Natural killer cell (primary cell): ENCODE results near the gene RGR. TPM values are rescaled to one million over a fixed set of nuclear protein-coding genes. Genes with fewer than 3 reads are reported as not detected.

Experiments used
- ATAC-seq, 3 donors: fragments of 150-1000 bp in 2 of 3; fragments of 200-7000 bp in 1 of 3; cut with Tn5 transposase; 1 replicate in 1 of 3; 2 replicates in 2 of 3; pipeline ENCODE4 v1.10.0; 2021; ENCODE audit warnings: mild to moderate bottlenecking in 2 of 3, moderate library complexity in 2 of 3
- DNase-seq, 2 donors: peaks; one replicate each; pipeline versions ENCODE4 v3.0.0 to v3.0.0-alpha.2; 2013 to 2021; ENCODE audit warnings: mixed read lengths in 1 of 2
- H3K27ac ChIP-seq: one replicate; pipeline ENCODE4 v1.5.1; 2013; ENCODE audit warnings: mild to moderate bottlenecking, low read length
- H3K27me3 ChIP-seq: one replicate; pipeline ENCODE4 v1.6.1; 2013; ENCODE audit warnings: low read length; ENCODE audit not compliant: control insufficient read depth, insufficient read depth
- H3K36me3 ChIP-seq: one replicate; pipeline ENCODE4 v1.6.1; 2013; ENCODE audit warnings: low read length; ENCODE audit not compliant: control insufficient read depth, insufficient read depth
- H3K4me1 ChIP-seq: one replicate; pipeline ENCODE4 v1.6.1; 2013; ENCODE audit warnings: low read length; ENCODE audit not compliant: control insufficient read depth, insufficient read depth
- H3K4me3 ChIP-seq: one replicate; pipeline ENCODE4 v1.5.1; 2013; ENCODE audit warnings: low read length
- H3K9me3 ChIP-seq: one replicate; pipeline ENCODE4 v1.6.1; 2013; ENCODE audit warnings: low read length; ENCODE audit not compliant: control insufficient read depth, insufficient read depth
- H3K27ac Mint-ChIP-seq, 2 donors: one replicate each; pipeline ENCODE4 v1.8.0; 2022; ENCODE audit warnings: mild to moderate bottlenecking in 2 of 2, mixed read lengths in 2 of 2, moderate library complexity in 1 of 2
- H3K27me3 Mint-ChIP-seq, 2 donors: one replicate each; pipeline ENCODE4 v1.8.0; 2022; ENCODE audit warnings: low read depth in 2 of 2, mixed read lengths in 2 of 2
- H3K36me3 Mint-ChIP-seq: one replicate; pipeline ENCODE4 v1.8.0; 2022; ENCODE audit warnings: mixed read lengths
- H3K4me1 Mint-ChIP-seq, 2 donors: one replicate each; pipeline ENCODE4 v1.8.0; 2022; ENCODE audit warnings: mixed read lengths in 2 of 2
- H3K4me3 Mint-ChIP-seq: one replicate; pipeline ENCODE4 v1.8.0; 2022; ENCODE audit warnings: mild to moderate bottlenecking, moderate library complexity, mixed read lengths
- H3K9me3 Mint-ChIP-seq, 2 donors: one replicate each; pipeline ENCODE4 v1.8.0; 2022; ENCODE audit warnings: mixed read lengths in 2 of 2
- CTCF ChIP-seq: fragments of 200-600 bp; IDR thresholded peaks from one replicate; pipeline ENCODE4 v1.8.0; 2022; ENCODE audit warnings: antibody characterized with exemption
- WGBS: methylation state at CpG from one replicate; pipeline ENCODE4 v1.1.7; 2013; ENCODE audit warnings: missing lambda C conversion rate; ENCODE audit not compliant: insufficient coverage; 5-methylcytosine and 5-hydroxymethylcytosine counted together
- intact Hi-C: fragments of 100-400 bp; cut with micrococcal nuclease; formaldehyde crosslinking; loops from one replicate; pipeline ENCODE4 v1.14.2; 2022
- total RNA-seq, 4 donors: library from RNA; stranded (reverse); fragments of 120-200 nt in 1 of 4; gene quantifications; one replicate each; pipeline versions ENCODE4 v1.2.3 to v1.2.4, GENCODE V29; 2013 to 2022

Gene RGR
- total RNA-seq, 3 donors from 2014 or later (not counting 1 experiment from before 2014, with no cell fraction given) = not detected

DNA sequence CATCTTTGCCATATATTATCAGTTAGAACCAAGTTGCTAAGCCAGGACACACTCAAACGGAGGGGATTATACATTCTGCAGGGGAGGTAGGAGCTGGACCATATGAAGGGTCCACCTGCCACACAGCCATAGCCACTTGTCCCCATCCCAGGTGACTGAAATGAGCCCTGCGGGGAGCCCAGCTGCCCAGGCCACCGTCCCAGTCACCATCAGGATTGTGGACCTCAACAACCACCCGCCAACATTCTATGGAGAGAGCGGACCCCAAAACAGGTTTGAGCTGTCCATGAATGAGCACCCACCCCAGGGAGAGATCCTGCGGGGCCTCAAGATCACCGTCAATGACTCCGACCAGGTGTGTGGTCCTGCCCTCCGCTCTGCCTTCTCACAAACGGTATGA is 36.8 kb upstream of the RGR start:
- intact Hi-C loops = no loop called here
- no peak for DNase-seq

DNA sequence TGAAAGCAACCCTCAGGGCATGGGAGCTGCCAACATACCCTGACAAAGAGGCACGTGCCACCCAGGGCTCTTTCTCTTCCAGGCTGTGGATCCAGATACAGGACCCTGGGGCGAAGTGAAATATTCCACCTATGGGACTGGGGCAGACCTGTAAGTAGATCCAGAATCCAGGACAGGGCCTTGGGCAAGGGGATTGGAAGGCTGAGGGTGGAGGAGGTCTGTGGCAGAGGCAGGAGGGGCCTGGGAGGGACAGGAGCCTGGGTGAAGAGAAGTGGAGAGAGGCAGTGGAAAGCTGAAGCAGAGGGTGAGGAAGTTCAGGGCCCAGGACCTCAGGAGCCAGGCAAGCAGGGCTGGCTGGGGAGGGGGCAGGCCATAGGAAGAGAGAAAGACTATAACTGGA is 33.3 kb upstream of the RGR start:
- WGBS = 86% methylated on average over 2 of the region's 2 CpGs
- H3K4me1 ChIP-seq = no peaks in the 10 kb centered on the region
- no peaks in the 10 kb centered on the region for H3K9me3 Mint-ChIP-seq
- no peak overlapping the region for H3K27ac ChIP-seq
- no peak overlapping the region for H3K4me3 Mint-ChIP-seq
- DNase-seq (no peak), ATAC-seq (no peak)
- peaks cover 0 to 7% of the 10 kb centered on the region in 2 donors for H3K4me1 Mint-ChIP-seq
- no peaks in the 10 kb centered on the region for H3K36me3 Mint-ChIP-seq
- H3K4me3 ChIP-seq = no peak overlapping the region
- no peaks in the 10 kb centered on the region for H3K27me3 Mint-ChIP-seq
- no peak for TF ChIP-seq CTCF
- no peaks in the 10 kb centered on the region for H3K9me3 ChIP-seq
- intact Hi-C loops = no loop called here
- no peaks in the 10 kb centered on the region for H3K36me3 ChIP-seq
- H3K27me3 ChIP-seq = no peaks in the 10 kb centered on the region
- no peak overlapping the region for H3K27ac Mint-ChIP-seq

More for the DNA sequence above, 36.8 kb upstream of the RGR start:
- H3K9me3 Mint-ChIP-seq = no peaks in the 10 kb centered on the region
- Histone ChIP-seq H3K27me3 (no peaks in the 10 kb centered on the region), H3K9me3 (no peaks in the 10 kb centered on the region), H3K4me3 (no peak overlapping the region), H3K36me3 (no peaks in the 10 kb centered on the region), H3K4me1 (no peaks in the 10 kb centered on the region), H3K27ac (no peak overlapping the region)
- H3K27me3 Mint-ChIP-seq = no peaks in the 10 kb centered on the region
- 90% methylated on average over 10 of the region's 10 CpGs for WGBS
- peaks cover 0 to 12% of the 10 kb centered on the region in 2 donors for H3K4me1 Mint-ChIP-seq
- no peak for TF ChIP-seq CTCF
- ATAC-seq = no peak
- H3K27ac Mint-ChIP-seq = no peak overlapping the region
- H3K4me3 Mint-ChIP-seq = no peak overlapping the region
- no peaks in the 10 kb centered on the region for H3K36me3 Mint-ChIP-seq

DNA sequence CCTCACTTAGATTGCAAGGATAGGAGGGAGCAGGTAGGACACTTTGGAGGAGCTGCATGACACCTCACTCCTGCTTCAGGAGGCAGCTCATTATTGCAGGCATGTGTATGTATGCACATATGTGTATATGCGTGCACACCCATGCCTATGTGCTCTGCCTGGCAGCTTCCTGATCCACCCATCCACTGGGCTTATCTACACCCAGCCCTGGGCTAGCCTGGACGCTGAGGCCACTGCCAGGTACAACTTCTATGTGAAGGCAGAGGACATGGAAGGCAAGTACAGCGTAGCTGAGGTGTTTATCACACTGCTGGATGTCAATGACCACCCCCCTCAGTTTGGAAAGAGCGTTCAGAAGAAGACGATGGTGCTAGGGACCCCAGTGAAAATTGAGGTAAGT is 32.8 kb upstream of the RGR start:
- no peaks in the 10 kb centered on the region for H3K27me3 ChIP-seq
- WGBS = 78% methylated on average over 5 of the region's 5 CpGs

More for the DNA sequence above, 32.8 kb upstream of the RGR start:
- H3K4me3 Mint-ChIP-seq = no peak overlapping the region
- H3K27ac Mint-ChIP-seq = no peak overlapping the region
- no peaks in the 10 kb centered on the region for H3K27me3 Mint-ChIP-seq
- intact Hi-C loops = no loop called here
- DNase-seq (no peak), ATAC-seq (no peak)
- Histone ChIP-seq H3K9me3 (no peaks in the 10 kb centered on the region), H3K36me3 (no peaks in the 10 kb centered on the region), H3K27ac (no peak overlapping the region), H3K4me3 (no peak overlapping the region), H3K4me1 (no peaks in the 10 kb centered on the region)
- TF ChIP-seq CTCF = no peak
- H3K36me3 Mint-ChIP-seq = no peaks in the 10 kb centered on the region
- H3K9me3 Mint-ChIP-seq = no peaks in the 10 kb centered on the region
- peaks cover 0 to 7% of the 10 kb centered on the region in 2 donors for H3K4me1 Mint-ChIP-seq
